SU-DHL-6 (cell line): ENCODE results near the gene DPP6.
"Not testable (repeated sequence)": the region's sequence is repeated elsewhere in the genome, so short reads cannot be mapped to it uniquely, and the experiment has no call there.

ENCODE experiments used
- H2AFZ ChIP-seq: fragments of 200-600 bp; sonication (generic); 2 replicates; pipeline ENCODE4 v1.6.1; 2014; ENCODE audit warnings: low read depth, mild to moderate bottlenecking, moderate library complexity, mixed read lengths, antibody characterized with exemption, low read length; ENCODE audit not compliant: severe bottlenecking
- H3F3A ChIP-seq: fragments of 200-600 bp; shearing (Covaris generic); 2 replicates; pipeline ENCODE4 v1.6.0; 2016; ENCODE audit warnings: antibody characterized with exemption, mild to moderate bottlenecking; ENCODE audit not compliant: insufficient read depth
- H3K27ac ChIP-seq: fragments of 200-600 bp; sonication (generic); 2 replicates; pipeline ENCODE4 v1.5.1; 2016; ENCODE audit warnings: low read depth, mild to moderate bottlenecking, low read length, moderate library complexity, mixed read lengths
- H3K27me3 ChIP-seq: fragments of 200-600 bp; sonication (generic), shearing (Covaris generic); 2 replicates; pipeline ENCODE4 v1.6.0; 2014; ENCODE audit warnings: mild to moderate bottlenecking, low read length
- H3K36me3 ChIP-seq: fragments of 200-600 bp; sonication (generic); 2 replicates; pipeline ENCODE4 v1.6.1; 2014; ENCODE audit warnings: mild to moderate bottlenecking, low read length, mixed read lengths
- H3K4me2 ChIP-seq: fragments of 300-600, 200-600 bp; shearing (Covaris generic), sonication (generic); 2 replicates; pipeline ENCODE4 v1.6.0; 2014; ENCODE audit warnings: low read length, low read depth, mild to moderate bottlenecking; ENCODE audit not compliant: poor library complexity, severe bottlenecking
- H3K4me3 ChIP-seq: fragments of 200-600 bp; sonication (generic); 2 replicates; pipeline ENCODE4 v1.5.1; 2014; ENCODE audit warnings: antibody characterized with exemption, low read length, mild to moderate bottlenecking, mixed read lengths; ENCODE audit not compliant: insufficient read depth, poor library complexity, severe bottlenecking
- H3K79me2 ChIP-seq: fragments of 200-600 bp; sonication (generic); 2 replicates; pipeline ENCODE4 v1.6.1; 2014; ENCODE audit warnings: mild to moderate bottlenecking, low read length, moderate library complexity; ENCODE audit not compliant: insufficient read depth
- H3K9ac ChIP-seq: fragments of 200-600 bp; sonication (generic); 2 replicates; pipeline ENCODE4 v1.7.0; 2014; ENCODE audit warnings: mild to moderate bottlenecking, low read length
- H3K9me2 ChIP-seq: fragments of 200-600 bp; sonication (generic); replicated peaks from 2 replicates; pipeline ENCODE4 v1.6.1; 2014; ENCODE audit warnings: low read length; ENCODE audit not compliant: insufficient read depth
- H3K9me3 ChIP-seq: fragments of 200-600 bp; sonication (generic); 2 replicates; pipeline ENCODE4 v1.6.1; 2014; ENCODE audit warnings: low read length, mixed read lengths; ENCODE audit not compliant: insufficient read depth
- H4K20me1 ChIP-seq: fragments of 200-600 bp; sonication (generic); 2 replicates; pipeline ENCODE4 v1.6.1; 2014; ENCODE audit warnings: low read depth, mild to moderate bottlenecking, antibody characterized with exemption, low read length, moderate library complexity, mixed read lengths

The DPP6 gene

DNA sequence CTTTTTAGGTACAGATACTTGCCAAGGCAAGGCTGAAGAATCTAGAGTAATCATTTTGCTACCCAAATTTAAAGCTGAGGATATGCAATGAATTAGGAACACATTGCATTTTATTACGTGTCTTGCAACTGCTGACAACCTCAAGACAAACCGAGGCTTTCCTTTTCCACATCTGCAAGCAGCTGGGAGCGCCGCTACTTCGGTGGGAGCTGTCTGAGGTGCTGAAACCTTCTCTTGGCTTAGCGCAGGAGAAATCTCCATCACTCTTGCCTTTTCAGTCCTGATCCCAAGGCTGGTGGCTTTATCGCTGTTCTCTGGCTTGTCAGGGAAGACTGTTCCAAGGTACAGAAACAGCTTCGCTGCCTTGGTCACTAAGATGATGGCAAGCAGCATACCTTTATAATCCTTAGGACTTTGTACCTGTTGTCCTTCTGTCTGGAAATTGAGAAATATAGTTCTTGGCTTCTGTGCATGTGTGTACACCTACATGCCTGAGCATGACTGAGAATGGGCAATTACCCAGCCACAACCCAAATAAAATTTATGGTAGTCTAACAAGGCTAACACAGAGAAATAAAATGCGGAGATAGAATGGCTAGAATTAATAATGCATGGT is 3.4 kb downstream of the DPP6 start:
- H3K9me2 ChIP-seq, H4K20me1 ChIP-seq, H3K4me2 ChIP-seq, H3K9ac ChIP-seq, H3K27ac ChIP-seq, H3K79me2 ChIP-seq, H3K9me3 ChIP-seq, H3K4me3 ChIP-seq, H3F3A ChIP-seq, H3K27me3 ChIP-seq, H3K36me3 ChIP-seq, H2AFZ ChIP-seq: not testable (repeated sequence)

DNA sequence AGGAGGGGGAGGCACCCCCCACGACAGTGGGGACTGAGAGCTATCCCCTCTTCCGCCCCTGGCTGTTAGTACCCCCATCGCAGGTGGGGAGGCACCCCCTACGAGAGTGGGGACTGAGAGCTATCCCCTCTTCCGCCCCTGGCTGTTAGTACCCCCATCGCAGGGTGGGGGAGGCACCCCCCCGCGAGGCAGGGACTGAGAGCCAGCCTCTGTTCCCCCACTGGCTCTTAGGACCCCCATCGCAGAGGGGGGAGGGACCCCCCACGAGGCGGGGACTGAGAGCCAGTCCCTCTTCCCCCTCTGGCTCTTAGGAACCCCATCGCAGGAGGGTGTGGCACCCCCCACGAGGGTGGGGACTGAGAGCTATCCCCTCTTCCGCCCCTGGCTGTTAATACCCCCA is 6.6 kb downstream of the DPP6 start:
- not testable (repeated sequence) for H3K9me3 ChIP-seq, H3K4me2 ChIP-seq, H3K9me2 ChIP-seq, H3F3A ChIP-seq, H3K27ac ChIP-seq, H2AFZ ChIP-seq, H3K4me3 ChIP-seq, H3K9ac ChIP-seq, H3K36me3 ChIP-seq, H3K79me2 ChIP-seq, H4K20me1 ChIP-seq, H3K27me3 ChIP-seq

- H2AFZ ChIP-seq, H3K9me3 ChIP-seq, H3K9ac ChIP-seq, H4K20me1 ChIP-seq, H3K27me3 ChIP-seq, H3K79me2 ChIP-seq, H3K4me3 ChIP-seq, H3K4me2 ChIP-seq, H3K9me2 ChIP-seq, H3K36me3 ChIP-seq, H3F3A ChIP-seq, H3K27ac ChIP-seq: not testable (repeated sequence)
These were observed 8.4 kb downstream of the DPP6 start for GRCh38 chr7:154060551-154060950.

DNA sequence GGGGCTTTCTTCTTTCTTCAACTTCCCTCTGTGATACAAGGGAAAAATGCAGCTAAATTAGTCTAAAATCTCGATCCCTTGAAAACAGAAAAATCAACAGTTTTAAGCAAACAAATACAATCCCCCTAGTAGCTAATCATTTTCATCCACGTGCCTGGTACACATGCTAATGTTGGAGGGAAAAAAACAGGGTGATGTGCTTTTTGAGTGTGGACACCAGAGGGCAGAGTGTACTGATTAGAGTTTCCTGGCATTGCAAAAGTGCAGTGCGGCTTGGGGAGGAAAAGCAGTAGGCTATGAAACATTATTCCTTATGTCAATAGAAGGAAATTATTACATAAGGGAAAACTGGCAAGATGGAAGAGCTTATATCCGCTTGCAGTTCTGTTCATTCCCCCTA is 19.6 kb downstream of the DPP6 start:
- not testable (repeated sequence) for H3K27me3 ChIP-seq, H3K4me3 ChIP-seq, H3K79me2 ChIP-seq, H4K20me1 ChIP-seq, H3K9ac ChIP-seq, H3F3A ChIP-seq, H3K4me2 ChIP-seq, H3K27ac ChIP-seq, H3K9me2 ChIP-seq, H3K9me3 ChIP-seq, H2AFZ ChIP-seq, H3K36me3 ChIP-seq

DNA sequence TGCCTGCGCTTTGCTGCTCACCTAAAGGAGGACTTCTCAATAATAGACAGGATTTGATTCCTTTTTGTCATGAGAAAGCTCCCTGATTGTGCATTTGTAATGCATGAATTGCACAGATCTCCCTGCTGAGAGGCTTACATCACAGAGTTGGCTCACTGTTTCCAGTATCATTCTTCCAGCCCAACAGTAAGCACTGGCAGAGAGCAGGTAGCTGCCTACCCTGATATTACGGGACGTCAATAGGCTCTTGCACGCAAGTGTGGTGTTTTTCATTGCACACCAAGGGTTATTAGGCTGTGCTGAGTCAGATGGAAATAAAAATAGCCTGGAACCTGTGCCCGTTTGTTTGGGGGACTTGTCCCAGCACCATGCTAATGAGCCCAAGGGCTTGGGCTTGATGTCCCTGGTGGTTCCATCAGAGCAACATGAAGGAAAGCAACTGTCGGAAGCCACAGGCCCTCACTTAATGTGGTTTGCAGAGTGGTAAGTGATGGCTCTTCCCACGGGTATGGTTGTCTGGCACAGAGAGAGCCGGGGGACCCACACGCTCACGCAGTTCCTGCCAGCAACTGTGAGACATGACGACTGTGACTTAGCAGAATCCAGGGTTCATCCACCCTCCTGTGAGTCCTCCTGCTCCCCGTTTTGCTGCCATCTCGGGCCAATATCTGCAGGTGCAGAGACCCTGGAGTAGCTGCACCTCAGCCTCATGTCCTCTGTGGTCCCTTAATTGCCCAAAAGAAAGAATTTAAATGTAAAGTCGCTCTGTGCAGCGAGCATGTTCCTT is 20.4 kb downstream of the DPP6 start:
- H3K79me2 ChIP-seq, H3K9ac ChIP-seq: not testable (repeated sequence)

DNA sequence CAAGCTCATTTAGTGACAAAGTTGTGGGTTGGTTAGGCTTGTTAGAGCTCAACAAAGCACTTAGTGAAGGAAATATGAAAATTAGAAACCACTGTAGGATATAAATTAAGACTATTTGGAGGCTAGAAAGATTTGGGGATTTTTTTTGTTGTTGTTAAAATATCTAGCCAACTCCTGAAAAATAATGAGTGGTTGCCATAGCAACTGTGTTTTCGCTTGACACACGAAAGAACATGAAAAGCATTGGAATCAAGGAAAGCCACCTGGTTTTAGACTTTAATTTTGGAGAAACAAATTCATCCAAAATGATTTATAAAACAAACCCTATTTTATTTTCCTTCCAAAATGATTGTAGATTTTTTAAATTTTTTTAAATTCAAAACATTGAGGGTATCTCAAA is 26.3 kb downstream of the DPP6 start:
- not testable (repeated sequence) for H3K4me2 ChIP-seq, H3K9ac ChIP-seq, H3K27me3 ChIP-seq, H3K79me2 ChIP-seq, H3K36me3 ChIP-seq, H2AFZ ChIP-seq, H3K9me2 ChIP-seq, H3K4me3 ChIP-seq, H3F3A ChIP-seq, H4K20me1 ChIP-seq, H3K27ac ChIP-seq, H3K9me3 ChIP-seq

More for the DNA sequence above, 20.4 kb downstream of the DPP6 start:
- not testable (repeated sequence) for H3K27ac ChIP-seq, H3K27me3 ChIP-seq, H2AFZ ChIP-seq, H3F3A ChIP-seq, H3K4me2 ChIP-seq, H3K9me3 ChIP-seq, H4K20me1 ChIP-seq, H3K36me3 ChIP-seq, H3K4me3 ChIP-seq, H3K9me2 ChIP-seq

GRCh38 chr7:154080249-154080648 is 28.1 kb downstream of the DPP6 start:
- not testable (repeated sequence) for H3K9me3 ChIP-seq, H3K4me3 ChIP-seq, H4K20me1 ChIP-seq, H3K4me2 ChIP-seq, H2AFZ ChIP-seq, H3K36me3 ChIP-seq, H3K79me2 ChIP-seq, H3K27me3 ChIP-seq, H3K9ac ChIP-seq, H3F3A ChIP-seq, H3K27ac ChIP-seq, H3K9me2 ChIP-seq

GRCh38 chr7:154087037-154087725 is 35.0 kb downstream of the DPP6 start:
- not testable (repeated sequence) for H3K27ac ChIP-seq, H2AFZ ChIP-seq, H3K79me2 ChIP-seq, H3K9ac ChIP-seq, H3K27me3 ChIP-seq, H3K4me3 ChIP-seq, H3K9me2 ChIP-seq, H3K9me3 ChIP-seq, H4K20me1 ChIP-seq, H3F3A ChIP-seq, H3K36me3 ChIP-seq, H3K4me2 ChIP-seq
